NCI-H226 (cell line): ENCODE data around the gene TSPAN18.
A peak's percentile ranks its signal among the peaks of the same experiment; 100 is the strongest.

Experiments used
- DNase-seq: peaks from one replicate; pipeline ENCODE4 v3.0.0-alpha.2; 2015

TSPAN18 gene

DNA sequence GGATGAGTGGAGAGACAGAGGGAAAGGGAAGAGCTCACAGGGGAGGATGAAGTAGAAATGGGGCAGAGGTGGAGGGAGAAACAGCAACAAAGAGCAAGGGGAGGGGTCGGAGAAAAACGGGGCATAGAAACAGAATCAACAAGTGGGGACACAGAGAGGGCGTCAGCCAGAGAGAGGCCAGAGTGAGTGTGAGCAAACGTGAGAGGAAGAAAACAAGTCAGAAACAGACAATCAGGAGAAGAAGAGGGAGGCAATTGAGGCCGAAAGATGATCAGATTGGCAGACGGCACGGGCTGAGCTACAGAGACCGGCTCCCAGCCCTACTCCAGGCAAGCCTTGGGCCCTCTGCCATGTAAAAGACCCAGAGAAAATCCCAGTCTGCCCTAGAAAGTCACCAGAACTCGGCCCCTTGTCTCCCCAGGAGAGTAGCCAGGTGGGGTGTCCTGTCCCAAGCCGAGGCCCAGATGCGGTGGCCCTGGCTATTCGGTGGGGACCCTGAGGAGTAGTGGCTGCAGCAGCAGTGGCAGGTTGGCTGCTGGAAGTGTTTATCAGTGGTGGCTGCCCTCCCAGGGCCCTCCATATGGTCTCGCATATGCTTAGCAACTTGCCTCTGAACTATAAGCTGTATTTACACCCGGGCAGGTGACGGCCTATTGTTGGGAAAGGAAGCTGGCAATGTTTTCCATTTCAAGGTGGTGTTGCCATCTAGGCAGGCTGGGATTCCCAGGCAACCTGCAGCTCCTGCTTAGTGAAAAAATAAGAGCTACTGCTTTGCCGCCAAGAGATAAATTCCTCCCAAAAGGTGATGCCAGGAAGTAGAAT is 14.8 kb upstream of the TSPAN18 start:
- DNase-seq = no peak

DNA sequence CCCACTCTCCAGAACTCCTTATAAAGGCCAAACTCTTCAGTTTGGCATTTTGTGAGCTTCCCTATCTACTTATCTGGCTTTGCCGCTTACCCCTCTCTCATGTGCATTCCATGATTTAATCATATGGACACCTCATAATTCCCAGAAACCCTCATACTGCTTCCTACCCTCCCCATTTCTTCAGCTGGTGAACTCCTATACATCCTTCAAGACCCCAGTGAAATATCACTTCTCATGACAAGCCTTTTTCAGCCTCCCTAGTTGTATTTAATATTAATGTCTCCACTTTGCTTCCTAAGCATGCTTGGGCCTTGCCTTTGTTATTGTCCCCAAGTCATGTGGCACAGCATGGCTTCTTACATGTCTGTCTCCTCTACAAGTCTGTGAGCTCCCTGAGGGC is 13.7 kb upstream of the TSPAN18 start:
- DNase-seq = no peak

DNA sequence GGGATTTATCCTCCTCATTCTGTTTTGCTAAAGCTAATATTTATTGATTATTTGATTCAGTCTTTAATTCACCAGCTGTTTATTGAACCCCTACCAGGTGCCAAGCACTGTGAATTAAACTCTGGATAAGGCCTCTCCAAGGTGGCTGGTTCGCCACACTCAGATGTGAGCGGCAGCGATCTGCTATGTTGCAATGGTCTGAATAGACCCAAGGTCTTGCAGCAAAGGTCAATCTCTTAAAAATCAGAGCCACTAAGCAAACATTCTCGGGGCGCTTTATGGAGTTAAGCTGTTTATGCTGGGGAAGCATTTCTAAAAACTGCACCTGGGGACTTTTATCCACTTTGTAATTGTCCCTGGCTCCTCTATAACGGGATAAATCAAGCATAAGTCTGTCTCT is 10.5 kb upstream of the TSPAN18 start:
- DNase-seq = no peak

DNA sequence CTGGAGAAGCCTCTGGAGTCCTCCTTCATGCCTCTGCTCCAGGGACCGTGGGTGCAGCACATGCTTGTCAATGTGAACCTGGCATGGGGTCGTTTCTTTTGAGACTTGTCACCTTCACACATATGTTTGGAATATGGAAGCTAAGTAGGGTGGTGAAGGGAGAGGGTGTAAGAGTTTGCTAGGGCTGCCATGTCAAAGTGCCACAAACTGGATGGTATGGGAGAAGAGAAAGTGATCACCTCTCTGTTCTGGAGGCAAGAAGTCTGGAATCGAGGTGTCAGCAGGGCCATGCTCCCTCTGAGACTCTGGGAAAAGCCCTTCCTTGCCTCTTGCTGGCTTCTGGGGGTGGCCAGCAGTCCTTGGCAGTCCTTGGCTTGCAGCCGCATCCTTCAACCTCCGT is 8.7 kb upstream of the TSPAN18 start:
- DNase-seq = no peak

- no peak for DNase-seq
Measured at GRCh38 chr11:44718612-44719390, 8.0 kb upstream of the TSPAN18 start.

- DNase-seq = no peak
Measured at GRCh38 chr11:44725016-44725685, 1.6 kb upstream of the TSPAN18 start.

DNA sequence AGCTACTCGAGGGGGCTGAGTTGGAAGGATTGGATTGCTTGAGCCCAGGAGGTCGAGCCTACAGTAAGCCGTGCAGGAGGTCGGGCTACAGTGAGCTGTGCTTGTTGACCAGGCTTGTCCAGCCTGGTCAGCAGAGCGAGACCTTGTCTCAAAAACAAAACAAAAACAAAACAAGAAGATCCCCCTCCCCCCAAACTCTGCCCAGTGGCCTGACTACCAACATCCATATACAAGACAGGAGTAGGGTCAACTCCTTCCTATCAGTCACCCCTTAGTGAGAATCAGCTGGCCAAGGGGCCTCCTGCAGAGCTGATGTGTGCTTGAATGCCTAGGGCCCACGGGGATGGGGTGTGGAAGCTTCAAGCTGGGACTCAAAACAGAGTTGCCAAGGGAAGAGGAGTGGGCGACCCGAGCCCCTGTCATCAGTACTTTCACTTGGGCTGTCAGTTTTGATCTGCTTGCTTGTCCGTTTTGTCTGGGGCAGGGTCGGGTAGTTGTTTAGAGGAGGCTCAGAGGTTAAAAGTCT is 942 bp upstream of the TSPAN18 start:
- no peak for DNase-seq

DNA sequence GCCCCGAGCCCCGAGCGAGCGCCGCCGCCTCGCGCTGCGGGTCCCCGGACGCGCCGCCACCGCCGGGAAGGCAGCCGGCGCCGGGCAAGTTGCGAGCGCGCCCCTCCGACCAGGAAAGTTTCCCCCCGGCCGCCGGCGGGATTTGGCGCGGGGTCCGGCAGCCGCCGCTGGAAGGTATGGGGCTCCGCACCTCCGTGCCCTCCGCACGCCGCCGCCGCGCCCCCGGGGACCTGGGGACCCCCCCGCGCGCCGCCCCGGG is 281 bp downstream of the TSPAN18 start:
- DNase-seq = no peak

DNA sequence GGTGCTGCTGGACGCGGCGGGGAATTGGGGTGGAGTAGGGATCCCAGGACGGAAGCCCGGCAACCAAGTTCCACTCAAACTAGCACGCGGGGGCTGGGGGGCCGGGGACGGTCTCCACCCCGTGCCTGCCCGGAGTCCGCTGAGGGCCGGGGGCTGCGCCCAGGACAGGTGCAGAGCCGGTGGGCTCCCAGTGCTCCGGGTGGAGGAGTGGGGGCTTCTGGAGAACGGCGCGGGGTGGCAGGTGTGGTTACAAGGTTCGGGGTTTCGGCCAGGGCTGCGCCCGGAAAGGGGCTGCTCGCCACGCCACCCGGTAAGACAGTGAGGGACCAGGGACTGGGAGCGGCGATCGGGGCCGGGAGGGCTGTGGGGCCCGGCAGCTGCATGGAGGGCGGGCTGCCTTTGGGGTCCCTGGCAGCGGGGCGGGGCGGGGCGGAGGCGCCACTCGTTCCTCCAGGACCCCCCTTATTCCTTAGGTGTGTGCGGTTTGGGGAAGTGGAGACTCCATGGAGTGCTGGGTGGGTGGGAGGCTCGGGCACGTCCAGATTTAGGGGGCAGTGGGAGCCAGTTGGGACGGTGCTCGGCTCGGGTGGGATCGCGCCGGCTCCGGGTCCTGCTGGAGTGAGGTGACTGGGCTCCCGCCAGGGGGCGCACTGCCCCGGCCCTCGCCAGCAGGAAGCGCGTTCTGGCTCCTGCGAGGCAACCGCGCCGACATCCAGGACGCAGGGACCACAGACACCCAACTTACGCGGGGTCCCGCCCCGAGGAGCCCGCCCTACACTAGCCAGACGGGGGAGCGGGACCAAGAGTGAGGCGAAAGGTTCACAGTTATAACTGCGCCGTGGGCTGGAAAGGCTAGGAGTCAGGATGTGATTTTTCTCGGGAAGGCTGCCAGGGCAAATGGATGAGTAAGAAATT is 868 bp downstream of the TSPAN18 start:
- peak; percentile 54 for DNase-seq

DNA sequence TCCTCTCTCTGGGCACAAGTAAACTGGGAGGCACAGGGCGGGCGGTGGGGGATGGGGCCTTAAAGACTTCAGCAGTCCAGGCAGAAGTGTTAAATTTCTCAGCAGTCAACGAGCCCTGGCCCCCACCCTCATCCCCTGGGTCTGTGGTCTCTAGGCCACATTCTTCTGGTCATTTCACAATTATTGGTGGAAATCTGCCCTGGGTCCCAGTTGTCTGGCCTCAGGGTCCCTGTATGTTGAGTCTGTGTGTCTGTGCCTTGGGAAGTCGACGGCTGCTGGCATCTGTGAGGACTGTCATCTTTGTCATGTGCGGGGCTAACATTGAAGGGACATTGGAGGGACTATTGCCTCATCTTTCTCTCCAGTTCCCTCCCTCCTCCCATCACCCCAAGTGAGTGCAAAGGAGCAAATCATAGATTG is 1.7 kb downstream of the TSPAN18 start:
- no peak for DNase-seq

DNA sequence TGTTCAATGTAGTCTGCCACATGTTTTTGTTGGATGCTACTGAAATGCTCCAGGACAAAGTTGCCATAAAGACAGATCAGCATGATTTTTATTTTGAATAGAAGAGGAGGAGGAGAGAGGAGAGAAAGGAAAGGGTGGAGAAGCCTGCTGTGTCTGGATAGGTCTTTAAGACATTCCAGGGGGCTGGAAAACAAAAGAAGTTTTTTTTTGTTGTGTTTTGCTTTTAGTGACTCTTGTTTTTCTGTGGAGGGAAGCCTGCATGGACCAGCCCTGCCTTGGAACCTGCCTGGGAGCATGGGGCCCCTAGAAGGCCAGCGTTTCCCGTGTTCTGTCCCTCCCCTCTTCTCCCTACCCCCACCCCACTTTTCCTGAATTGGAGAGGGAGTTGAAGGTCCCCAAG is 2.3 kb downstream of the TSPAN18 start:
- DNase-seq = no peak

DNA sequence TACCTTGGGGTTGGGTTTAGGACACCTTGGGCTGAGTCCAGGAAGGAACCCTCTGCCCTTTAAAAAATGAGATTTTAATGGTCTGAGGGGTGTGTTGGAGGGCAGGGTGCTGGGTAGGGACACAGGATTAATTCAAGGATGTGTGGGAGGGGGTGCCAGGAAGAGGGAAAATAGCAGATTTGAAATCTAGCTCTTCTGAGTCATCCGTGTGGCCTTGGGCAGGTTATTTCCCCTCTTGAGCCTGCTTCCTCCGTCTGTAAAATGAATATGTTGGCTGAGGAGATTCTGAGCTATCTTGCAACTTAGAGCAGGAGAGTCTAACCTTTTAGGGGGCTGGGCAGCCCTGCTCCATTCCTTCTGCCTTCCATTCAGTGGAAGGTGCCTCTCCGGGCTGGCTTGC is 3.0 kb downstream of the TSPAN18 start:
- peak; percentile 14 for DNase-seq

GRCh38 chr11:44730775-44731174 is 4.0 kb downstream of the TSPAN18 start:
- no peak for DNase-seq

GRCh38 chr11:44731685-44732430 is 5.1 kb downstream of the TSPAN18 start:
- DNase-seq = no peak

GRCh38 chr11:44732564-44732963 is 5.8 kb downstream of the TSPAN18 start:
- DNase-seq = no peak

- no peak for DNase-seq
Measured at GRCh38 chr11:44733877-44734276, 7.1 kb downstream of the TSPAN18 start.

- no peak for DNase-seq
Measured at GRCh38 chr11:44734843-44735381, 8.2 kb downstream of the TSPAN18 start.

DNA sequence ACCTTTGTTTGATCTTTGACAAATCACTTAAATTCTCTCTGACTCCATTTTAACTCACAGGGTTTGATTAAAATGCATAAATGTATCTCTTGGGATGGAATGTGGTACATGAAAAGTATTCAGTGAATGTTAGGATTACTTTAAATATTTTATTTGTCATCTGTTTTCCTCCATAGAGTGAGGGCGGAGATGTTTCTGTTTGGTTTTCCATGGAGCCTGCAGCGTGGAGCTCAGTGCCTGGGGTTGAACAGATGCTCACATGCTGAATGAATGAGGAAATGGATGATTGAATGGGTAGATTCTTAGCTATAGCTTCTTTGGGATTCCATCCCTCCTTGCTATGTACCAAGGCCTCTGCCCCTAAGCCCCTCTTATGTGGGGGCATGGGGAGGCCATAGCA is 10.0 kb downstream of the TSPAN18 start:
- DNase-seq = no peak

DNA sequence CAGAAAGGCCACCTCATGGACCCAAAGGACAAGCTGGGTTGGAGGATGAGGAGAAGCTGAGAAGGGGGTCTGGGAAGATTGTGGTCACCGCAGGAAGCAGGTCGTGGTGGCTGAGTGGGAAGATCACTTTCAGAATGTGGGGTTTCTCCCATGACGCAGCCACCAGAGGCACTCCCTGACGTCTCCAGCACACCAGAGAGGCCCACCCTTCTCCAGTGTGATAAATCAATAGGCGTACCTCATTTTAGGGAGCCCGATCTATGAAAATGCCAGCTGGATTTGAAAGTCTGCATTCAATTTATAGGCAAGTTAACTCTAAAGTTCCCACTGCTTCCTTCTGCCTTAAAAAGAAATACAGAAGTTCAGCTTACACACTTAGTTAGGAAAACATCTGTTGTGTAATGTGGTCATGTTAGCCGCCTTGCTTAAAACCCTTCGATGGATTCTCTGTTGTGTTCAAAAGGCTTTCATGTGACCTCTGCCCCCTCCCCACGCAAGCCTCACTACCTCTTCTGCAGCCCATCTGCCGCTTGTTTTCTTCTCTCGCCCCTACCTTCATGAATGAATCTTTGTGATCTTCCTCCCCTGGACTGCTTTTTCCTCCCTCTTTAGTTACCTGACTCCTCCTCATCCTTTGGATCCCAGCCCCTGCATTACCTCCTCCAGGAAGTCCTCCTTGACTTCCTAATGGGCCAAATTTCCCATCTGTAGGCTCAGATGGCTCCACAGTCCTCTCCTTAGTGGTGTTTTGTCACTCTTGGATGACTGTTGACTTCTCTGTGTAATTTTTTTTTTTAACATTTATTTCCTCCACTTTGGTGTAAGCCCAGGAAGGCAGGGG is 10.7 kb downstream of the TSPAN18 start:
- no peak for DNase-seq

DNA sequence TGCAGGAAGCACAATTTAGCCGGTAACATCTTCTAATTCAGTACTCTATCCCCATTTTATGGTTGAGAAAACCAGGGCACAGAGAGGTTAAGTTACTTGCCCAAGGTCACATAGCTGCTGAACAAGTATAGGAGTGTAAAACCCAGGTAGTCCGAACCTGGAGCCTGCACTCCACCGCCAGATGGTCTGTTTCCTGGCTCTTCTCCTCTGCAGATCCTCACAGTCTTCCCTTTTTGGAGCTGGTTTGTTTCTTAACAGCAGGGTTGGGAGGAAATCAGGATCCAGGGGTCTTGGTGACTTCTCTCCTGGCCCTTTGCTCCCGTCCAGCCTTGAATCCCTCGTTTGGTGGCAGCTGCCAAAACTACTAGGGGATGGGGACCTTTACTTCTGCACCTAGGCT is 12.0 kb downstream of the TSPAN18 start:
- DNase-seq = no peak

- no peak for DNase-seq
Measured at GRCh38 chr11:44740967-44741366, 14.2 kb downstream of the TSPAN18 start.
